Measurements from ENCODE around the gene IRGC. TPM values are rescaled to one million over a fixed set of nuclear protein-coding genes. Genes with fewer than 3 reads are reported as not detected.

The IRGC gene
- total RNA-seq, 1 experiment from 2014 or later, result not detected

DNA sequence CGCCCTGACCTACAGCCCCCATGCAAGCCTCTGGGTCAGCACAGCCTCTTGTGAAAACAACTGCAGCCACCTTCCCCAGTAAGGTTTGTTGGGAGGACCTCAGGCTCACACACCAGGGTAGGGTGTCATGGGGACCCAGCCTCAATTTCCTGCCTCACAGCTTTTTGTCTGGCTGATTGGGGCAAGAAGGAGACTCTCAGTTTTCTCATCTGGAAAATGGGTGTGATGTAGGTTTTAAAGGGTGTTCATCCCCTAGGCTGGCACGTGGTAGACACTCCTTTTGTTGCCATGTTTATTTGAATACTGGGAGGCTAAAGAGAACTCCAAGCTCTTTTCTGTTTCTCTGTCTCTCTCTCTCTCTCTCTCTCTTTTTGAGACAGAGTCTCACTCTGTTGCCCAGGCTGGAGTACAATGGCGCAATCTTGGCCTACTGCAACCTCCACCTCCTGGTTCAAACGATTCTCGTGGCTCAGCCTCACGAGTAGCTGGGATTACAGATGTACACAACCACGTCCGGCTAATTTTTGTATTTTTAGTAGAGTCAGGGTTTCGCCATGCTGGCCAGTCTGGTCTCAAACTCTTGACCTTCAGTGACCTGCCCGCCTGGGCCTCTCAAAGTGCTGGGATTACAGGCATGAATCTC is 27.7 kb upstream of the IRGC start:
- Histone ChIP-seq H3K9me3 (peaks cover 18% of the 10 kb centered on the region), H3K4me3 (ENCODE audit: low read depth, low read length) (no peak overlapping the region), H3K36me3 (ENCODE audit: control insufficient read depth, insufficient read depth, low read length) (no peaks in the 10 kb centered on the region), H3K27me3 (replicated peaks; ENCODE audit: control insufficient read depth, insufficient read depth, low read length) (no peaks in the 10 kb centered on the region), H3K4me1 (no peaks in the 10 kb centered on the region)
- Mint-ChIP-seq H3K9me3 (ENCODE audit: unreplicated experiment) (peaks cover 18% of the 10 kb centered on the region), H3K27ac (ENCODE audit: unreplicated experiment) (no peak overlapping the region), H3K27me3 (ENCODE audit: insufficient read depth, unreplicated experiment) (no peaks in the 10 kb centered on the region), H3K36me3 (ENCODE audit: insufficient read depth, unreplicated experiment) (no peaks in the 10 kb centered on the region), H3K4me1 (ENCODE audit: low read depth, unreplicated experiment) (no peaks in the 10 kb centered on the region), H3K4me3 (ENCODE audit: unreplicated experiment) (no peak overlapping the region)
- BruUV-seq (replicated peaks), result no TSS peak
- POLR2A ChIA-PET, result no interaction called here
- DNase-seq, result no peak
- TF ChIP-seq, protein P1, sequence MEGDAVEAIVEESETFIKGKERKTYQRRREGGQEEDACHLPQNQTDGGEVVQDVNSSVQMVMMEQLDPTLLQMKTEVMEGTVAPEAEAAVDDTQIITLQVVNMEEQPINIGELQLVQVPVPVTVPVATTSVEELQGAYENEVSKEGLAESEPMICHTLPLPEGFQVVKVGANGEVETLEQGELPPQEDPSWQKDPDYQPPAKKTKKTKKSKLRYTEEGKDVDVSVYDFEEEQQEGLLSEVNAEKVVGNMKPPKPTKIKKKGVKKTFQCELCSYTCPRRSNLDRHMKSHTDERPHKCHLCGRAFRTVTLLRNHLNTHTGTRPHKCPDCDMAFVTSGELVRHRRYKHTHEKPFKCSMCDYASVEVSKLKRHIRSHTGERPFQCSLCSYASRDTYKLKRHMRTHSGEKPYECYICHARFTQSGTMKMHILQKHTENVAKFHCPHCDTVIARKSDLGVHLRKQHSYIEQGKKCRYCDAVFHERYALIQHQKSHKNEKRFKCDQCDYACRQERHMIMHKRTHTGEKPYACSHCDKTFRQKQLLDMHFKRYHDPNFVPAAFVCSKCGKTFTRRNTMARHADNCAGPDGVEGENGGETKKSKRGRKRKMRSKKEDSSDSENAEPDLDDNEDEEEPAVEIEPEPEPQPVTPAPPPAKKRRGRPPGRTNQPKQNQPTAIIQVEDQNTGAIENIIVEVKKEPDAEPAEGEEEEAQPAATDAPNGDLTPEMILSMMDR (IDR thresholded peaks at IDR 0.05; ENCODE audit: insufficient read depth in 1 of 2, low read depth in 1 of 2, low read length in 1 of 2, severe bottlenecking in 1 of 2, unreplicated experiment in 1 of 2), result no peak
- intact Hi-C loops (cut with micrococcal nuclease; ENCODE audit: unreplicated experiment), result no loop called here
- CTCF ChIA-PET, result no interaction called here

DNA sequence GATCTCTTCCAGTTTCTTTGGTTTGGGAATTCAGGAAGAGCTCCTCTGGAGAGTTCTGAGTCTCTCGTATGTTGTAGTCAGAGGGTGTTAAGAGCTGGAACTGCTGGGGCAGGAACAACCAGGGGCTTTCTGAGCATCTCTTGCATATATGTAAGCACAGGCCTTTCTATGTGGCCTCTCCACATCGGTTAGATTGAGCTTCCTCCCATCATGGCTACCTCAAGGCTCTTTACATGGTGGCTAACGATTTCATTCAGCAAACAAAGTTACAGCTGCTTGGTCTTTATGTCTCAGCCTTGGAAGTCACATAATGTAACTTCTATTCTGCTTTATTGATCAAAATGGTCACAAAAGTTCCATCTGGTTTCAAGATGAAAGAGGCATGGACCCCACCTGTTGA is 25.4 kb upstream of the IRGC start:
- intact Hi-C loops (cut with micrococcal nuclease; ENCODE audit: unreplicated experiment), result no loop called here
- Mint-ChIP-seq H3K27ac (ENCODE audit: unreplicated experiment) (no peak overlapping the region), H3K36me3 (ENCODE audit: insufficient read depth, unreplicated experiment) (no peaks in the 10 kb centered on the region), H3K27me3 (ENCODE audit: insufficient read depth, unreplicated experiment) (no peaks in the 10 kb centered on the region), H3K4me3 (ENCODE audit: unreplicated experiment) (no peak overlapping the region), H3K9me3 (ENCODE audit: unreplicated experiment) (peaks cover 19% of the 10 kb centered on the region), H3K4me1 (ENCODE audit: low read depth, unreplicated experiment) (no peaks in the 10 kb centered on the region)
- TF ChIP-seq, protein P1 (IDR thresholded peaks at IDR 0.05; ENCODE audit: insufficient read depth in 1 of 2, low read depth in 1 of 2, low read length in 1 of 2, severe bottlenecking in 1 of 2, unreplicated experiment in 1 of 2), result no peak
- Histone ChIP-seq H3K4me3 (ENCODE audit: low read depth, low read length) (no peak overlapping the region), H3K36me3 (ENCODE audit: control insufficient read depth, insufficient read depth, low read length) (no peaks in the 10 kb centered on the region), H3K27me3 (replicated peaks; ENCODE audit: control insufficient read depth, insufficient read depth, low read length) (no peaks in the 10 kb centered on the region), H3K4me1 (no peaks in the 10 kb centered on the region), H3K9me3 (peaks cover 18% of the 10 kb centered on the region)
- ChIA-PET CTCF (no interaction called here), POLR2A (no interaction called here)
- no peak for DNase-seq
- BruUV-seq (replicated peaks), result no TSS peak

DNA sequence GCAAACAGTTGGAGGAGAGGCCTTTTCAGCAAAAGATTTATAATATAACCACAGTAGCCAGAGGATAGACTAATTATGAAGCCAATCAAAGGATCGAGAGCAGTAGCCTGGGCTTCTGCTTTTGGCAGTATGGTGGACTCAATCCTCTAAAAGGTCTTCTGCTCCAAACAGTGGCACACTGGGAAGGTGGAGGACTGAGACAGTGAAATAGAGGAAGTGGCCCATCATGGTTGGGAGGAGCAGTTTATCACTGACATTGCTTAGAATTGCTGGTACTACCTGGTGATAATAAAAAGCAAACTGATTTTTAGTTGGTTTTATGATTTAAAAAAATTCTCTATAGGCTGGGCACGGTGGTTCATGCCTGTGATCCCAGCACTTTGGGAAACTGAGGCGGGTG is 25.0 kb upstream of the IRGC start:
- CTCF ChIA-PET, result no interaction called here

More for the DNA sequence above, 25.0 kb upstream of the IRGC start:
- no peaks in the 10 kb centered on the region for H3K4me1 ChIP-seq
- Mint-ChIP-seq H3K4me3 (ENCODE audit: unreplicated experiment) (no peak overlapping the region), H3K9me3 (ENCODE audit: unreplicated experiment) (peaks cover 19% of the 10 kb centered on the region), H3K4me1 (ENCODE audit: low read depth, unreplicated experiment) (no peaks in the 10 kb centered on the region), H3K27me3 (ENCODE audit: insufficient read depth, unreplicated experiment) (no peaks in the 10 kb centered on the region), H3K36me3 (ENCODE audit: insufficient read depth, unreplicated experiment) (no peaks in the 10 kb centered on the region), H3K27ac (ENCODE audit: unreplicated experiment) (no peak overlapping the region)
- no peaks in the 10 kb centered on the region for H3K36me3 ChIP-seq (ENCODE audit: control insufficient read depth, insufficient read depth, low read length)
- intact Hi-C loops (cut with micrococcal nuclease; ENCODE audit: unreplicated experiment), result no loop called here
- no TSS peak for BruUV-seq (replicated peaks)
- no peaks in the 10 kb centered on the region for H3K27me3 ChIP-seq (replicated peaks; ENCODE audit: control insufficient read depth, insufficient read depth, low read length)
- TF ChIP-seq, protein P1 (IDR thresholded peaks at IDR 0.05; ENCODE audit: insufficient read depth in 1 of 2, low read depth in 1 of 2, low read length in 1 of 2, severe bottlenecking in 1 of 2, unreplicated experiment in 1 of 2), result no peak
- no peak for DNase-seq
- peaks cover 18% of the 10 kb centered on the region for H3K9me3 ChIP-seq
- H3K4me3 ChIP-seq (ENCODE audit: low read depth, low read length), result no peak overlapping the region
- POLR2A ChIA-PET, result no interaction called here
